Activated T-helper 1 cell treated with anti-CD3 and anti-CD28 coated beads, Interleukin-12 subunit alpha, Interleukin-12 subunit beta, Interleukin-2, Interleukin-4 antibody, amounts not matched to agents 30 ng/mL and 10 ng/mL and 1 ng/mL, durations not matched to agents 14 hours and 24 hours and 36 hours (primary cell): ENCODE results near the gene LKAAEAR1. TPM values are rescaled to one million over a fixed set of nuclear protein-coding genes. Genes with fewer than 3 reads are reported as not detected.
A peak's percentile ranks its signal among the peaks of the same experiment; 100 is the strongest.

Experiments
- DNase-seq: peaks from one replicate; pipeline ENCODE4 v3.0.0; 2021; ENCODE audit warnings: low spot score
- H3K27ac Mint-ChIP-seq: one replicate; pipeline ENCODE4 v1.8.0; 2021; ENCODE audit warnings: mild to moderate bottlenecking, mixed read lengths
- H3K27me3 Mint-ChIP-seq: one replicate; pipeline ENCODE4 v1.8.0; 2022; ENCODE audit warnings: mild to moderate bottlenecking, moderate library complexity, mixed read lengths; ENCODE audit not compliant: insufficient read depth
- H3K36me3 Mint-ChIP-seq: one replicate; pipeline ENCODE4 v1.8.0; 2021; ENCODE audit warnings: low read depth, mixed read lengths
- H3K4me1 Mint-ChIP-seq: one replicate; pipeline ENCODE4 v1.8.0; 2021; ENCODE audit warnings: low read depth, mixed read lengths
- H3K4me3 Mint-ChIP-seq: one replicate; pipeline ENCODE4 v1.8.0; 2021; ENCODE audit warnings: mild to moderate bottlenecking, moderate library complexity, mixed read lengths
- H3K9me3 Mint-ChIP-seq: one replicate; pipeline ENCODE4 v1.8.0; 2021; ENCODE audit warnings: mixed read lengths
- intact Hi-C: fragments of 100-400 bp; cut with micrococcal nuclease; formaldehyde crosslinking; loops from one replicate; pipeline ENCODE4 v1.15.1; 2024
- total RNA-seq: library from RNA; stranded (reverse); gene quantifications from 2 replicates; pipeline ENCODE4 v1.2.3, GENCODE V29; 2022

The LKAAEAR1 gene
- total RNA-seq, 1 donor from 2014 or later = 0.31 TPM

DNA sequence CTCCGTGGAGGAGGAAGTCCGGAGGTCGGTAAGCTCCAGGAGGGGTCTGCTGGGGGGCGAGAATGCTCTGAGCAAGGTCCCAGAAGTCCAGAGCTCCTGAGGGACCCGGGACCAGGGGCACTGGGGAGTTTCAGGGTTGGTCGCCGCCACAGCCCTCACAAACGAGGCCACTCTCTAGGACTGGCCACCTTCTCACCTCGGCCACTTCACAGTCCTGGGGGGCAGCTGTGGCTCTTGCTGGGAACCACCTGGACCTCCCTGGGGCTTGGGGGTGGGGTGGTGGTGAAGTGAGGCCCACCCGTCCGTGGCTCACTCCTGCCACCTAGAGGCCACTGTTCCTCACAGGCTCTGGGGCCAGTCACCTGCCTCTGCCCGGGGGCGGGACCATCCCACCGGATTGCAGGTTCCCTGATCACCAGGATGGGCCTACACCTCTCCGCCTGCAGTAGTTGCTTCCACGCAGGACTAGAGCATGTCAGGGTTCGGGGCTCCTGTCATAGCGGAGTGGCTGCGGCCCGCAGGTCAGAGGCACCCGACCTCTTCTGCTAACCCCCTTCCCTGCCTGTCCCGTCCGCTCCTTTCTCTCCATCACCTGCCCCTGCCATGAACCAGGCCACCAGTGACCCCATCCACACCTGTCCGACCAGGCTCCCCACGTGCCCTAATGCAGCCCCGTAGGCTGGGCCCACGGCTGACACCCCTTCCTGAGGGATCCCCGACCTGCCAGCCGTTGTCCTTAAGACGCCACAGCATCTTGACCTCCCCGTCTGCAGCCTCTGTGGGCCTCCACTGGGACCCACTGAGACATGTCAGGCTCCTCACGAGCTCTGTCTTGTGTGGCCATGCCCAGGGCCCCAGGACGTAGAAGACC, 26.3 kb downstream of the LKAAEAR1 start:
- H3K4me3 Mint-ChIP-seq = peak overlapping the region; percentile 75
- H3K36me3 Mint-ChIP-seq = no peaks in the 10 kb centered on the region
- peak; percentile 70 for DNase-seq
- peaks cover 22% of the 10 kb centered on the region for H3K4me1 Mint-ChIP-seq
- H3K27me3 Mint-ChIP-seq = no peaks in the 10 kb centered on the region
- no peaks in the 10 kb centered on the region for H3K9me3 Mint-ChIP-seq
- intact Hi-C loops = loop anchor here (1.0 to 5.0 kb wide), 2 partner anchors 19 to 271 kb away; no protein-coding TSS in a partner anchor
- H3K27ac Mint-ChIP-seq = peak overlapping the region; percentile 75

DNA sequence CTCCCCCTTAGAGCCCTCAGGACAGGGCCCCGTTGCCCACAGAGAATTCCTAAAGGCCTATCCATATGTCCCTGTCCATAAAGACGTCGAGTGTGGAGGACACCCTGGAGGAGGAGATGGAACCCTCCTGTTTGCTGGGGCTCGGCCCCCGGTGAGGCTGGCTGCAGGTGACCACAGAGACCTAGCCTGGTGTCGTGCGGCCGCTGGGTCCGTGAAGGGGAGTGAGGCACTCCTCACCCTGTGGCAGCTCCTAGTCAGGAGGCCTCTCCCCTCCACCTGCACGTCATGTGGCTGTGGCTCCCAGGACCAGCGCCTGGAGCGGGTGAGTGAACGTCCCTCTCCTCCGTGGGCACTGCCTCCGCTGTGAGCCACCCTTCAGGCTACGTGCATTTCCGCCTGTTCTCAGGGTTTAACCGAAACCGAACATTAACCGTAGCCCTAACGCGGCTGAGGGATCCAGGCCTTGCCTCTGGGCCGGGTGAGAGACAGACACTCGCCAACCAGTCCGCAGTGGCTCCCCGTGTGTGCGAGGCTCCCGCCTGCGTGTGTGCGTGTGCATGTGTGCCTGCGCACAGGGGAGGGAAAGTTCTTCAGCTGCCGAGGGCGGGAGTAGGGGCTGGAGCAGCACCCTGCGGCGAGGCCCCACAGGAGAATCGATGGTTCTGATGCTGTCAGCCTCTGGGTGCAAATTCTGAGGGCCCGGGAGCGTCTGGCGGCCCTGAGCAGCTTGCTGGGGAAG, 27.1 kb downstream of the LKAAEAR1 start:
- peak overlapping the region; percentile 75 for H3K4me3 Mint-ChIP-seq
- no peak for DNase-seq
- peaks cover 18% of the 10 kb centered on the region for H3K4me1 Mint-ChIP-seq
- H3K27me3 Mint-ChIP-seq = no peaks in the 10 kb centered on the region
- peak overlapping the region; percentile 75 for H3K27ac Mint-ChIP-seq
- no peaks in the 10 kb centered on the region for H3K36me3 Mint-ChIP-seq
- intact Hi-C loops = loop anchor here (1.0 to 5.0 kb wide), 2 partner anchors 18 to 270 kb away; no protein-coding TSS in a partner anchor
- no peaks in the 10 kb centered on the region for H3K9me3 Mint-ChIP-seq

- peaks cover 2% of the 10 kb centered on the region for H3K27me3 Mint-ChIP-seq
- H3K9me3 Mint-ChIP-seq = no peaks in the 10 kb centered on the region
- no peak overlapping the region for H3K27ac Mint-ChIP-seq
- H3K36me3 Mint-ChIP-seq = no peaks in the 10 kb centered on the region
- H3K4me1 Mint-ChIP-seq = peaks cover 16% of the 10 kb centered on the region
- intact Hi-C loops = loop anchor here (5.0 kb wide), 1 partner anchor 269 kb away; no protein-coding TSS in a partner anchor
- H3K4me3 Mint-ChIP-seq = no peak overlapping the region
- DNase-seq = no peak
Measured at GRCh38 chr20:64056639-64056888, 27.6 kb downstream of the LKAAEAR1 start.

DNA sequence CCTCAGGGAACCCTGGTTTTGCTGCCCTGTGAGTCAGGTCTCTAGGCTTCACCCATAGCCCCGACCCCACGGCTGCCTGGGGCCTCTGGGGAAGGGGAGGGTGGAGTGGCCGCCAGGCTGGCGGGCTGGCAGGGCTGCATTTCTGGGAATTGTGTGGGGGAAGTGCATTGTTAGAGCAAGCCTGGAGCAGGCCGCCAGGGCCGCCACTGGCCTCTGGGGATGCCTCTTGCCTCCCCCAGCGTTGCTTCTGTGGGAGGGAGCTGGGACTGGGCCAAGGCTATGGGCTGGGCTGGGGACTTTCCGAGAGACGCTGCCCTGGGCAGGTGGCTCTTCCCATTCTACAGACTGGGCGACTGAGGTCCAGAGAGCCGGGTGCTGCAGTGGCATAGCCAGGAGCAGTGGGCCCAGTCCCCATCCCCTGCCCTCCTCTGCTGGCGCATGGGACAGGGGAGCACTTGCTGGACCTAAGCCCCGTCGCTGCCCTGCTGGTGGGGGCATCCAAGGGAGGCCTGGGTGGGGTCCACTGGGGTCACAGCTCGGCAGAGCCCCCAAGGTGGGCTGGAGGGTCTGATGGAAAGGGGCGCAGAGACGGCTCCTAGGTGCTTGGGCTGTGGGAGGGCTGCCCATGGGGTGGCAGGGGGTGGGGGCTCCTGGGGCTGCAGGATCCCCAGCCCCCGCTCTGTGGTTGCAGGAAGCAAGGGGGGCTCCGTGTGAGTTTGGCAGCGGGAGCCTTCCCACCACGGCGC, 28.1 kb downstream of the LKAAEAR1 start:
- peaks cover 16% of the 10 kb centered on the region for H3K4me1 Mint-ChIP-seq
- no peaks in the 10 kb centered on the region for H3K9me3 Mint-ChIP-seq
- no peak overlapping the region for H3K4me3 Mint-ChIP-seq
- H3K36me3 Mint-ChIP-seq = no peaks in the 10 kb centered on the region
- no peak overlapping the region for H3K27ac Mint-ChIP-seq
- peaks cover 2% of the 10 kb centered on the region for H3K27me3 Mint-ChIP-seq
- intact Hi-C loops = loop anchor here (5.0 kb wide), 1 partner anchor 269 kb away; no protein-coding TSS in a partner anchor
- DNase-seq = no peak

GRCh38 chr20:64055396-64055892, 28.8 kb downstream of the LKAAEAR1 start:
- peaks cover 2% of the 10 kb centered on the region for H3K27me3 Mint-ChIP-seq
- no peak for DNase-seq
- intact Hi-C loops = loop anchor here (5.0 kb wide), 1 partner anchor 268 kb away; no protein-coding TSS in a partner anchor
- no peak overlapping the region for H3K4me3 Mint-ChIP-seq
- peaks cover 16% of the 10 kb centered on the region for H3K4me1 Mint-ChIP-seq
- H3K27ac Mint-ChIP-seq = peak overlapping the region; percentile 52
- H3K9me3 Mint-ChIP-seq = no peaks in the 10 kb centered on the region
- H3K36me3 Mint-ChIP-seq = no peaks in the 10 kb centered on the region

DNA sequence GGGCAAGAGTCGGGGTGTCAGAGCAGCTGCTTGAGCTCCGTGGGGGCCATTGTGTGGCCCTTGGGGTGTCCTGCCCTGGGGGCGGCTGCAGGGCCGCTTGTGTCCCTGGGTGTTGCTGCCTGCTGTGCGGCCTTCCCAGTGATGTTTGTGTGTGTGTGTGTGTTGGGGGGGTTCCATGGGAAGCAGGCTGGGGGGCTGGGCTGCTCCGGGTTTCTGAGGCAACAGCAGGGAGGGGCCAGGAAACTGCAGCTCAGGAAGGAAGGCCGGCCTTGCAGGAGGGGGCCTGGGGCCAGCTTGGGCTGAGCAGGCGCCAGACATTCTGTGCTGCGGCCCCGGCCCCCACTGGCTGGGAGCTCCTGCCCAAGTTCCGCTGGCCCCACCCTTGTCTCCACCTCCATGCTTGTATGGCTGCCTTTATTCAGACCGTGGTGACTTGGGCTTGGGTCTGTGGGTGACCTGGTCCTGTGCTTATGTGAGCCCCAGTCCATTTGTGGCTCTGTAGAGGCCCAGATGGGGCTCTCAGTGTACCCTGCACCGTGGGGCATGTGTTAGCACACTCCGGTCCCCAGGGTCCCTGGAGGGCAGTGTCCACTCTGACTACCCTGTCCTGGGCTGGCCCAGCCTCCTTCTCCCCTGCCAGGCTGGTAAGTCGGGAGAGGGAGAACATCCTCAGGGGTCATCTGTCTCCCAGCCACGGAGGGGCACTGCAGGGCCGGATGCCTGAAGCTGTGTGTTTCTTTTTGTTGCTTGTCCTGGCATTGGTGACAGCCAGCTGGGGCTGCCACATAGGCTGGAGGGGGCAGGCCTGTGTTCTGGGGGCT, 30.1 kb downstream of the LKAAEAR1 start:
- Mint-ChIP-seq H3K36me3 (no peaks in the 10 kb centered on the region), H3K27ac (no peak overlapping the region), H3K4me3 (no peak overlapping the region), H3K9me3 (no peaks in the 10 kb centered on the region), H3K27me3 (peaks cover 3% of the 10 kb centered on the region), H3K4me1 (peaks cover 16% of the 10 kb centered on the region)
- intact Hi-C loops = no loop called here
- DNase-seq = no peak

DNA sequence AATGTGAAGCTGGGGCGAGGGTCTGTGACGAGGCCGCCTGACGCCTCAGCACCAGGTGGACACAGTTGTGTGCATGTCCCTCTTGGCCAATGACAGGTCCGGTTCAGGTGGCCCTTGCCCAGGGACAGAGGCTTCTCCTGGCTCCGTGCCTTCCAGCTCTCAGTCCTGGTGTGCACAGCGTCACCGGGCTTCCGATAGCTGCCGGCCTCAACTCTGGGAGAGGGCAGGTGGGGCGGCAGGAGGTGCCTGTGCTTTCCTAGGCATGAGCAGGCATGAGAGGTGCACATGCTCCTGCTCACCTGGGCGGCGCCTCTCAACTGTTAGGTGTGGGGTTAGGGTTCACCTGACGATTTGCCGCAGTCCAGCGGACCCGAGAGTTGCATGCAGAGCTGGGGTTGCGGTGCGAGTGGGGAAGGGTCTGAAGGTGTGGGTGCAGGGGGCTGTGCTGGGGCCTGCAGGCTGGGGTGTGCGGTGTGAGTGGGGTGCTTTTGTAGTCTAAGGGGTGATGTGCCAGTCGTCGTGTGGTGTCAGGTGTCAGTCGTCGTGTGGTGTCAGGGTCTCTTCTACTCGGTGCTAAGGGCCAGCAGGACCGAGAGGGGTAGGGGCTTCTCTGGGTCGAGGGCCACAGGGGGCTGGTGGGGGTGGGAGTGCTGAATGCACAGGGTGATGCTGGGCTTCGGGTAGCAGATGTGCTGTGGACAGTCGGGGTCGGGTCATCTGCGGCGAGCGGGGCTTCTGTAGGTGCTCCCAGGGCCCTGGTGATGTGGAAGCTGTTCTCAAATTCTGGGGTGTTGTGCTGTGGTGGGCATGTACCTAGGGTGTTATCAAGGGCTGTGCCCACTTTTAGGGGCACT, 31.0 kb downstream of the LKAAEAR1 start:
- intact Hi-C loops = no loop called here
- no peak for DNase-seq

GRCh38 chr20:64052326-64052722, 31.9 kb downstream of the LKAAEAR1 start:
- Mint-ChIP-seq H3K4me3 (no peak overlapping the region), H3K27me3 (peaks cover 10% of the 10 kb centered on the region), H3K27ac (no peak overlapping the region), H3K36me3 (no peaks in the 10 kb centered on the region), H3K9me3 (no peaks in the 10 kb centered on the region), H3K4me1 (peaks cover 5% of the 10 kb centered on the region)
- intact Hi-C loops = no loop called here
- DNase-seq = no peak

More for the DNA sequence above, 31.0 kb downstream of the LKAAEAR1 start:
- H3K4me1 Mint-ChIP-seq = peaks cover 10% of the 10 kb centered on the region
- no peak overlapping the region for H3K27ac Mint-ChIP-seq
- H3K9me3 Mint-ChIP-seq = no peaks in the 10 kb centered on the region
- H3K27me3 Mint-ChIP-seq = peaks cover 4% of the 10 kb centered on the region
- H3K4me3 Mint-ChIP-seq = no peak overlapping the region
- no peaks in the 10 kb centered on the region for H3K36me3 Mint-ChIP-seq

GRCh38 chr20:64051561-64052325, 32.5 kb downstream of the LKAAEAR1 start:
- Mint-ChIP-seq H3K36me3 (no peaks in the 10 kb centered on the region), H3K4me1 (peaks cover 5% of the 10 kb centered on the region), H3K27me3 (peaks cover 16% of the 10 kb centered on the region), H3K4me3 (no peak overlapping the region), H3K27ac (no peak overlapping the region), H3K9me3 (no peaks in the 10 kb centered on the region)
- intact Hi-C loops = no loop called here
- no peak for DNase-seq

GRCh38 chr20:64051033-64051452, 33.2 kb downstream of the LKAAEAR1 start:
- Mint-ChIP-seq H3K27me3 (peaks cover 22% of the 10 kb centered on the region), H3K4me3 (no peak overlapping the region), H3K36me3 (peaks cover 3% of the 10 kb centered on the region)

More at GRCh38 chr20:64051033-64051452, 33.2 kb downstream of the LKAAEAR1 start:
- peaks cover 9% of the 10 kb centered on the region for H3K4me1 Mint-ChIP-seq
- intact Hi-C loops = no loop called here
- H3K9me3 Mint-ChIP-seq = no peaks in the 10 kb centered on the region
- no peak overlapping the region for H3K27ac Mint-ChIP-seq
- DNase-seq = no peak
